HepG2 (cell line): ENCODE results near the gene HARBI1. TPM values are rescaled to one million over a fixed set of nuclear protein-coding genes. Genes with fewer than 3 reads are reported as not detected.

Experiments used
- ATAC-seq: fragments of 200-7000 bp; cut with Tn5 transposase; 3 replicates; pipeline ENCODE4 v1.9.1; 2020; ENCODE audit warnings: mild to moderate bottlenecking, moderate library complexity
- BruUV-seq: library from RNA; stranded (reverse); fragments of 400-500 nt; replicated peaks from 2 replicates; lab custom pipeline; 2021; lab: Mats Ljungman, UMichigan
- CTCF ChIA-PET: fragments of 300-600 bp; formaldehyde crosslinking; extraction: SDS; loops from one replicate; lab custom pipeline; 2021; ENCODE audit warnings: low total read pairs, inconsistent platforms, low intra/inter-chr PET ratio; lab: Yijun Ruan, JAX
- POLR2A ChIA-PET: fragments of 350-600 bp; sonication (Branson Sonifier 250); formaldehyde crosslinking; loops from one replicate; lab custom pipeline; 2020; ENCODE audit warnings: antibody characterized with exemption, inconsistent platforms; lab: Yijun Ruan, JAX
- DNase-seq: peaks from one replicate; pipeline ENCODE4 v3.0.0-alpha.2; 2015; ENCODE audit warnings: low spot score
- FAIRE-seq: peaks from 3 replicates; lab custom pipeline; 2011; peaks lifted over from hg19 to GRCh38; lab: Jason Lieb, UNC
- H2AFZ ChIP-seq: one replicate; pipeline ENCODE4 v1.6.1; 2011; ENCODE audit warnings: low read length, inconsistent platforms
- H3K27ac ChIP-seq: fragments of 300-600 bp; 3 replicates; pipeline ENCODE4 v1.8.0; 2011; ENCODE audit warnings: mixed run types, mild to moderate bottlenecking, mixed read lengths, low read length, inconsistent platforms; ENCODE audit not compliant: insufficient read depth; ENCODE audit errors: extremely low read length
- H3K27me3 ChIP-seq, 2 experiments: fragments of 200-600 bp in 1 of 2; 2 replicates in 1 of 2; 3 replicates in 1 of 2; pipeline versions ENCODE4 v1.6.0 to v1.8.0; 2011; ENCODE audit warnings: low read length in 2 of 2, mild to moderate bottlenecking in 2 of 2, moderate library complexity in 2 of 2, inconsistent platforms in 1 of 2; ENCODE audit not compliant: insufficient read depth in 2 of 2, control insufficient read depth in 1 of 2
- H3K36me3 ChIP-seq, 2 experiments: fragments of 200-600 bp in 1 of 2; replicated peaks in 1 of 2; 2 replicates in 1 of 2; 3 replicates in 1 of 2; pipeline versions ENCODE4 v1.5.1 to v1.8.0; 2011; ENCODE audit warnings: low read length in 2 of 2, inconsistent platforms in 1 of 2; ENCODE audit not compliant: insufficient read depth in 2 of 2, control insufficient read depth in 1 of 2
- H3K4me1 ChIP-seq: 2 replicates; pipeline ENCODE4 v1.5.1; 2012; ENCODE audit warnings: low read length, inconsistent platforms; ENCODE audit not compliant: insufficient read depth
- H3K4me2 ChIP-seq: 2 replicates; pipeline ENCODE4 v1.6.0; 2011; ENCODE audit warnings: low read depth, low read length, inconsistent platforms
- H3K4me3 ChIP-seq, 3 experiments: fragments of 200-600 bp in 1 of 3; sonication (generic), shearing (Covaris generic) in 1 of 3; replicated peaks in 1 of 3; 2 replicates each; pipeline ENCODE4 v1.5.1; 2011 to 2016; ENCODE audit warnings: low read length in 3 of 3, inconsistent platforms in 2 of 3, low read depth in 2 of 3, mild to moderate bottlenecking in 2 of 3, control low read depth in 1 of 3, mixed read lengths in 1 of 3; ENCODE audit not compliant: insufficient read depth in 1 of 3
- H3K79me2 ChIP-seq: one replicate; pipeline ENCODE4 v1.6.1; 2011; ENCODE audit warnings: low read length, inconsistent platforms; ENCODE audit not compliant: insufficient read depth
- H3K9ac ChIP-seq: 2 replicates; pipeline ENCODE4 v1.6.0; 2011; ENCODE audit warnings: mild to moderate bottlenecking, low read depth, low read length, inconsistent platforms; ENCODE audit not compliant: insufficient read depth
- H3K9me3 ChIP-seq: 2 replicates; pipeline ENCODE4 v1.5.1; 2012; ENCODE audit warnings: mild to moderate bottlenecking, low read length
- H4K20me1 ChIP-seq: 2 replicates; pipeline ENCODE4 v1.6.0; 2011; ENCODE audit warnings: inconsistent platforms, mild to moderate bottlenecking, low read length, moderate library complexity; ENCODE audit not compliant: insufficient read depth
- GABPA ChIP-seq, 2 experiments: IDR thresholded peaks; 2 replicates each; pipeline ENCODE4 v1.6.1; 2011 to 2016; ENCODE audit warnings: low read depth in 2 of 2, low read length in 1 of 2, missing biosample characterization in 1 of 2, missing genetic modification characterization in 1 of 2
- HDAC2 ChIP-seq: sonication (generic); formaldehyde crosslinking; IDR thresholded peaks from 2 replicates; pipeline ENCODE4 v1.4.0; 2020; ENCODE audit warnings: missing genetic modification reagents
- MEF2D ChIP-seq: sonication (generic); formaldehyde crosslinking; IDR thresholded peaks from 2 replicates; pipeline ENCODE4 v1.5.1; 2020; ENCODE audit warnings: mild to moderate bottlenecking, missing genetic modification reagents
- POLR2G ChIP-seq: fragments of 200-400 bp; formaldehyde crosslinking; IDR thresholded peaks from 2 replicates; pipeline ENCODE4 v1.6.1; 2018; ENCODE audit warnings: mild to moderate bottlenecking, low read depth, low read length, moderate library complexity
- ZIK1 ChIP-seq: sonication (generic); formaldehyde crosslinking; IDR thresholded peaks from 2 replicates; pipeline ENCODE4 v1.5.0; 2020; ENCODE audit warnings: mild to moderate bottlenecking, low read depth, missing genetic modification reagents, borderline replicate concordance
- ZNF441 ChIP-seq: sonication (generic); formaldehyde crosslinking; IDR thresholded peaks from 2 replicates; pipeline ENCODE4 v1.7.0; 2021; ENCODE audit warnings: missing genetic modification reagents, borderline replicate concordance
- ZNF546 ChIP-seq: sonication (generic); formaldehyde crosslinking; conservative IDR thresholded peaks from 2 replicates; pipeline ENCODE4 v1.8.1; 2023; ENCODE audit warnings: mild to moderate bottlenecking, missing genetic modification reagents
- WGBS: methylation state at CpG from one replicate; pipeline ENCODE4 v1.1.6; 2017; ENCODE audit warnings: low lambda C conversion rate; 5-methylcytosine and 5-hydroxymethylcytosine counted together
- in situ Hi-C: cut with HindIII; loops from 2 replicates; pipeline ENCODE4 v1.10.0; 2017; ENCODE audit warnings: low pct_unique_long_range_greater_than_20kb; ENCODE audit not compliant: extremely low pct_ligation_motif_present
- intact Hi-C: fragments of 100-400 bp; cut with micrococcal nuclease; formaldehyde crosslinking; loops from one replicate; pipeline ENCODE4 v1.10.0; 2022; ENCODE audit not compliant: unreplicated experiment
- polyA plus RNA-seq, 8 experiments: library from polyadenylated mRNA; depleted of rRNA in 3 of 8; stranded (reverse) in 7 of 8; unstranded in 1 of 8; fragments of >200 nt; fragmentation: Illumina TruSeq in 4 of 8; extraction: Trizol in 4 of 8; gene quantifications; 2 replicates each; pipeline versions ENCODE4 v1.2.1 to v1.2.3, GENCODE V29; 2011 to 2016; ENCODE audit warnings: low read depth in 4 of 8, missing spikeins in 1 of 8, mixed read lengths in 1 of 8; ENCODE audit not compliant: insufficient read depth in 1 of 8
- total RNA-seq, 5 experiments: library from RNA; depleted of rRNA; stranded (reverse); fragments of >200 nt; fragmentation: Illumina TruSeq; extraction: Trizol; gene quantifications; 2 replicates each; pipeline ENCODE4 v1.2.3, GENCODE V29; 2016; ENCODE audit warnings: low read depth in 1 of 5
- TF ChIP-seq, protein P1 (sequence below): sonication (generic); formaldehyde crosslinking; IDR thresholded peaks from 2 replicates; pipeline ENCODE4 v1.5.0; 2020; ENCODE audit warnings: mild to moderate bottlenecking, low read depth, missing genetic modification reagents, borderline replicate concordance
- TF ChIP-seq, protein P2 (sequence below): sonication (generic); formaldehyde crosslinking; IDR thresholded peaks from 2 replicates; pipeline ENCODE4 v1.4.0; 2020; ENCODE audit warnings: missing genetic modification reagents
- TF ChIP-seq, protein P3 (sequence below): sonication (generic); formaldehyde crosslinking; IDR thresholded peaks from 2 replicates; pipeline ENCODE4 v1.5.0; 2020; ENCODE audit warnings: missing genetic modification reagents, mild to moderate bottlenecking, borderline replicate concordance
- TF ChIP-seq, protein P4 (sequence below): sonication (generic); formaldehyde crosslinking; IDR thresholded peaks from 2 replicates; pipeline ENCODE4 v1.5.1; 2020; ENCODE audit warnings: missing genetic modification reagents, mild to moderate bottlenecking, borderline replicate concordance

Gene HARBI1
- total and polyA plus RNA-seq, 2 of the 13 experiments (the other 11 are each of a cell fraction or from before 2014, with no cell fraction given), result 2.5 to 4.8 TPM

- no peaks in the 10 kb centered on the region; a peak in 1 of 5 replicates for H3K36me3 ChIP-seq
- ChIA-PET POLR2A (interaction anchor here (1.0 kb wide), 1 partner anchor 21 kb away, joined by 3 read pairs; no protein-coding TSS in a partner anchor), CTCF (no interaction called here)
- peaks cover 88% of the 10 kb centered on the region for H3K79me2 ChIP-seq
- peak overlapping the region; percentile 43 for H3K27ac ChIP-seq
- intact Hi-C loops, result no loop called here
- ATAC-seq, result no peak
- no peak for DNase-seq
- H3K4me2 ChIP-seq, result no peak overlapping the region
- peaks cover 7% of the 10 kb centered on the region for H4K20me1 ChIP-seq
- no peak overlapping the region for H3K4me3 ChIP-seq
- no peak overlapping the region for H3K9ac ChIP-seq
- H3K27me3 ChIP-seq, result no peaks in the 10 kb centered on the region
- TF ChIP-seq GABPA (IDR thresholded peaks at IDR 0.05; ENCODE audit: low read depth, low read length), result no peak
- TF ChIP-seq GABPA (CRISPR knock-in tag; IDR thresholded peaks at IDR 0.05; ENCODE audit: low read depth), result no peak
- TF ChIP-seq, protein P1, sequence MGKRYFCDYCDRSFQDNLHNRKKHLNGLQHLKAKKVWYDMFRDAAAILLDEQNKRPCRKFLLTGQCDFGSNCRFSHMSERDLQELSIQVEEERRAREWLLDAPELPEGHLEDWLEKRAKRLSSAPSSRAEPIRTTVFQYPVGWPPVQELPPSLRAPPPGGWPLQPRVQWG (CRISPR knock-in tag), result no peak
- TF ChIP-seq, protein P2, sequence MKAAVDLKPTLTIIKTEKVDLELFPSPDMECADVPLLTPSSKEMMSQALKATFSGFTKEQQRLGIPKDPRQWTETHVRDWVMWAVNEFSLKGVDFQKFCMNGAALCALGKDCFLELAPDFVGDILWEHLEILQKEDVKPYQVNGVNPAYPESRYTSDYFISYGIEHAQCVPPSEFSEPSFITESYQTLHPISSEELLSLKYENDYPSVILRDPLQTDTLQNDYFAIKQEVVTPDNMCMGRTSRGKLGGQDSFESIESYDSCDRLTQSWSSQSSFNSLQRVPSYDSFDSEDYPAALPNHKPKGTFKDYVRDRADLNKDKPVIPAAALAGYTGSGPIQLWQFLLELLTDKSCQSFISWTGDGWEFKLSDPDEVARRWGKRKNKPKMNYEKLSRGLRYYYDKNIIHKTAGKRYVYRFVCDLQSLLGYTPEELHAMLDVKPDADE (CRISPR knock-in tag), result no peak
- TF ChIP-seq, all 625 proteins: peak for 0
- TSS peak; percentile 18 for BruUV-seq
- FAIRE-seq, result no peak
- Histone ChIP-seq H2AFZ (no peak overlapping the region), H3K4me1 (peaks cover 55% of the 10 kb centered on the region), H3K9me3 (no peaks in the 10 kb centered on the region)
- in situ Hi-C loops, result no loop called here
- WGBS, result 97% methylated on average over 2 of the region's 2 CpGs
These were observed 46.1 kb downstream of the HARBI1 start for GRCh38 chr11:46570790-46571398.

DNA sequence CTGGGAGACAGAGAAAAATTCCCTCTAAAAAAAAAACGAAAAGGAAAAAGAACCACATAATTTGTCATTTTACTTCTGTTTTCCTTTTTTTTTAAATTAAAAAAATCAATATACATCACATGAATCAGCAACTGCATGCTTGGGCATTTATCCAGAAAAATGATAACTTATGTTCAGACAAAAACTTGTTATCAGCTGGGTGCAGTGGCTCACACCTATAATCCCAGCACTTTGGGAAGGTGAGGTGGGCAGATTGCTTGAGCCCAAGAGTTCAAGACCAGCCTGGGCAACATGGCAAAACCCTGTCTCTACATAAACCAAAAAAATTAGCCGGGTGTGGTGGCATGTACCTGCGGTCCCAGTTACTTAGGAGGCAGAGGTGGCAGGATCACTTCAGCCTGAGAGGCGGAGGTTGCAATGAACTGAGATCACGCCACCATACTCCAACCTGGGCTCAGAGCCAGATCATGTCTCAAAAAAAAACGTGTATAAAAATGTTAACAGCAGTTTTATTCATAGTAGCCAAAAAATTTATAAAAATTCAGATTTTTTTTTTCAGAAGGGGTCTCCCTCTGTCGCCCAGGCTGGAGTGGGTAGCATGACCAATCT lies 51.7 kb downstream of the HARBI1 start:
- no TSS peak for BruUV-seq
- no peak overlapping the region for H2AFZ ChIP-seq
- no peak overlapping the region for H3K27ac ChIP-seq
- FAIRE-seq (no peak), DNase-seq (no peak), ATAC-seq (no peak)
- peaks cover 63% of the 10 kb centered on the region for H3K4me1 ChIP-seq
- H3K4me3 ChIP-seq, result no peak overlapping the region
- no peaks in the 10 kb centered on the region for H3K27me3 ChIP-seq
- CTCF ChIA-PET, result no interaction called here
- 95% methylated on average over 7 of the region's 7 CpGs for WGBS
- H3K9me3 ChIP-seq, result no peaks in the 10 kb centered on the region
- H3K4me2 ChIP-seq, result no peak overlapping the region
- POLR2A ChIA-PET, result no interaction called here
- no peaks in the 10 kb centered on the region for H4K20me1 ChIP-seq
- in situ Hi-C loops, result no loop called here
- intact Hi-C loops, result no loop called here
- peaks cover 95% of the 10 kb centered on the region for H3K79me2 ChIP-seq
- H3K9ac ChIP-seq, result no peak overlapping the region
- H3K36me3 ChIP-seq, result no peaks in the 10 kb centered on the region; a peak in 3 of 5 replicates
- TF ChIP-seq ZNF441 (CRISPR knock-in tag) (no peak), MEF2D (CRISPR knock-in tag) (no peak), POLR2G (no peak), ZNF546 (no peak), ZIK1 (CRISPR knock-in tag) (no peak), HDAC2 (CRISPR knock-in tag) (no peak)
- TF ChIP-seq, protein P3, sequence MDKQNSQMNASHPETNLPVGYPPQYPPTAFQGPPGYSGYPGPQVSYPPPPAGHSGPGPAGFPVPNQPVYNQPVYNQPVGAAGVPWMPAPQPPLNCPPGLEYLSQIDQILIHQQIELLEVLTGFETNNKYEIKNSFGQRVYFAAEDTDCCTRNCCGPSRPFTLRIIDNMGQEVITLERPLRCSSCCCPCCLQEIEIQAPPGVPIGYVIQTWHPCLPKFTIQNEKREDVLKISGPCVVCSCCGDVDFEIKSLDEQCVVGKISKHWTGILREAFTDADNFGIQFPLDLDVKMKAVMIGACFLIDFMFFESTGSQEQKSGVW (CRISPR knock-in tag), result no peak
- TF ChIP-seq, protein P4, sequence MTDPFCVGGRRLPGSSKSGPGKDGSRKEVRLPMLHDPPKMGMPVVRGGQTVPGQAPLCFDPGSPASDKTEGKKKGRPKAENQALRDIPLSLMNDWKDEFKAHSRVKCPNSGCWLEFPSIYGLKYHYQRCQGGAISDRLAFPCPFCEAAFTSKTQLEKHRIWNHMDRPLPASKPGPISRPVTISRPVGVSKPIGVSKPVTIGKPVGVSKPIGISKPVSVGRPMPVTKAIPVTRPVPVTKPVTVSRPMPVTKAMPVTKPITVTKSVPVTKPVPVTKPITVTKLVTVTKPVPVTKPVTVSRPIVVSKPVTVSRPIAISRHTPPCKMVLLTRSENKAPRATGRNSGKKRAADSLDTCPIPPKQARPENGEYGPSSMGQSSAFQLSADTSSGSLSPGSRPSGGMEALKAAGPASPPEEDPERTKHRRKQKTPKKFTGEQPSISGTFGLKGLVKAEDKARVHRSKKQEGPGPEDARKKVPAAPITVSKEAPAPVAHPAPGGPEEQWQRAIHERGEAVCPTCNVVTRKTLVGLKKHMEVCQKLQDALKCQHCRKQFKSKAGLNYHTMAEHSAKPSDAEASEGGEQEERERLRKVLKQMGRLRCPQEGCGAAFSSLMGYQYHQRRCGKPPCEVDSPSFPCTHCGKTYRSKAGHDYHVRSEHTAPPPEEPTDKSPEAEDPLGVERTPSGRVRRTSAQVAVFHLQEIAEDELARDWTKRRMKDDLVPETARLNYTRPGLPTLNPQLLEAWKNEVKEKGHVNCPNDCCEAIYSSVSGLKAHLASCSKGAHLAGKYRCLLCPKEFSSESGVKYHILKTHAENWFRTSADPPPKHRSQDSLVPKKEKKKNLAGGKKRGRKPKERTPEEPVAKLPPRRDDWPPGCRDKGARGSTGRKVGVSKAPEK (CRISPR knock-in tag), result no peak
